NCI-H345 treated with DMSO at 0.1 percent for 48 hours (cell line): Measurements from ENCODE around the gene ATXN7.

Source experiments
- DNase-seq: peaks from one replicate; lab custom pipeline; 2025; ENCODE audit not compliant: unreplicated experiment; lab: John Stamatoyannopoulos, UW

ATXN7 gene

DNA sequence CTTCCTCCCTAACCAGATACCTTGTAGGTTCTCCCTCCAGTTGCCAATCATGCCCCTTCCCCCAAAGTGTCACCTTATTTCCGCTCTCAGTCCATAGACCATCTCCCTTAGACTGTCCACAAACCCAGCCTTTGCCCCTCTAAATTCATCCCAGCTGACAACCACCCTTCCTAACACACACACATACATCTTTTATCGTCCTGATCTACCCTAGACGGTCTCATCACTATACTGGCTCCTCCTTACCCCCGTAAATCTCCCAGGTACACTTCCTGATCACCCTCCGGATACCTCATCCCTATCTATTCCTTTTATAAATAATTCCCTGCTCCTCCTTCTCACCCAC is 890 bp upstream of the ATXN7 start:
- no peak for DNase-seq

DNA sequence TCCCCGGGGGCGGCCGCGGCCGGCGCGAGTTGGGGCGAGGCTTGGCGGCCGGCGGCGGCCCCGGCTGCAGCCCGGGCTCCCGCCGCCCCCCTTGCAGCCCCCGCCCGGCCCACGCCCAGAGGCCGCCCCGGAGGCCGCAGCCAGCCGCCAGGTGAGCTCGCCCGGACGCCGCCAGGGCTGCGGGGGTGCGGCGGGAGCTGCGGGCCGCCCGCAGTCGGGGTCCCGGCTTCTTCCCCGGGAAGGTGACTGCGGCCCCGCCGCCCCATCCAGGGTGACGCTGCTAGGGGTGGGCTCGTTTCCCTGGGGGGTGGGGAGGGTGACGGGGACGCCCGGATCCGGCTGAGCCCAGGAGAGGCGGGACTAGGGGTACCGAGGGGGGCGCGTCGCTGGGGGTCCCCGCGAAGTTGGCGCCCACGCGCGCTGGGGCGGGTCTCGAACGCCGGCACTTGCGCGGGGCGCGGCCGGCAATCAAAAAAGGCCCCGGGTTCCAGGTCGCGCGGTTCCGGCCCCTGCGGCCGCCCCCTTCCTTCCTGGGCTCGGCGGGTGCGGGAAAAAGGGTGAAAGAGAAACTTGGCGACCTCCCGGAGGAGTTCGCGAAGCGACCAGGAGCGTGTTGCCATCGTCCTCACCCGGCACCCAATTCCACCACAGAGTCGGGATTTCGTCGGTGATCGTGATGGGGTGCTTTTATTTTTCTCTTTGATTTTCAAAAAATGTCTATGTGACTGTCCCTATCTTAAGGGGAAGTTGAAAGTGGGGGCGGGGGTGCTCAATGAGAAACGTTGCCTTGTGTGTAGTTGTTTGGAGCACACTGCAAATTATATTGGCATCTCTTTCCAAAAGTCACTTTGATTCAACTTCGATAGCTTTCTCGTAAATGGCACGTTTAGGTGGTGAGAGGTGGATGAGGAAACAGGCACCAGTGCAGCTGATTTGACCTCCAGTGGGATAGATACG is 619 bp downstream of the ATXN7 start:
- no peak for DNase-seq

DNA sequence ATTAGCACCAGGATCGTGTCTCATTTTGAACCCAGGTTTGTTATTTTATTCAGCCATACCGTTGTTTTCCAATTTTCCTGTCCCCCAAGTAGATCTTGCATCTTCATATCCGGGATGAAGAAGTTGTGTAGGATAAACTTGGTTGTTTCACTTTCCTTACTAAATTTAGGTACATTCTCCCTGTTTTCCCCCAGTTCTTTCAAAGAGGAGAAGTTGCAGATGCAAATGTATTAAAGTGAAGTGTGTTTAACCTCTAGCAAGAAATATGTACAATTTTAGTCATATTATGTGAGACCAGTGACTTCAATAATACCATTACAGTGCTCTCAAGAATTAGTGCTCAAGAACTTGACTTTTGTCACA is 1.3 kb downstream of the ATXN7 start:
- no peak for DNase-seq

DNA sequence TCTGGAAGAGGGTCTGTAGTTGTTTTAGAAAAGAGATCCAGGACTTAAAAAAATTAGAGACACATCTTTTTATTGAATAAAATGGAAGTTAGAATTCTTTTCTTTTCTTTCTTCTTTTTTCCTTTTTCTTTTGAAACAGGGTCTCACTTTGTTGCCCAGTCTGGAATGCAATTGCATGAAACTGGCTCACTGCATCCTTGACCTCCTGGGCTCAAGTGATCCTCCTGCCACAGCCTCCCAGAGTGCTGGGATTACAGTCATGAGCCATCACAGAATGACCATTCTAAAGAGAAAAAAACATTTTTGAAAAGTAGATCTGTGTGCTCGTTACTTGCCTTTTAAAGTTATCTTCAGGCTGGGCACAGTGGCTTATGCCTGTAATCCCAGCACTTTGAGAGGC is 3.6 kb downstream of the ATXN7 start:
- DNase-seq: no peak

DNA sequence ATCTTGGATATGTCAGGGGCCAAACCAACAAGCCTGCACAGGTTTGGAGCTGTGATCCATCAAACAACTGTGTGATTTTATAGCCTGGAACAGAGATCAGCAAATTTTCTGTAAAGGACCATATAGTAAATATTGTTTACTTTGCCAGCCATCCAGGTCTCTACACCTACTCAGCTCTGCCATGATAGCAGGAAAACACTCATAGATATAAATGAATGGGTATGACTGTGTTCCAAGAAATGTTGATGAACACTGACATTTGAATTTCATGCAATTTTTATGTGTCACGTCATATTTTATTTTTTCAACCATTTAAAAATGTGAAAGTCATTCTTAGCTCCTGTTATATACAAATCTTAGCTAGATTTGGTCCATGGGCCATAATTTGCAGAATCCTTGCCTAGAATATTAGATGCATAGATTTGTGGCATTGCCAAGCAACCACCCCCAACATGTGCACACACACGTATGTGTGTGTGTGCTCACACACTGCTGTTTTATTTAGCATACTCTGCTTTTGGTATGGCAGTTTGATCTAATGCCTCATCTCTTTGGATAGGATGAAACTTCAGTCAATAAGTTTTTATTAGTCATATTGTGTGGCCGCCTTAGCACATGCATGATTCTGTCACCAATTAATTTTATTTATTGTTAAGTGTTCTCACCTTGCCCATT is 6.4 kb downstream of the ATXN7 start:
- no peak for DNase-seq

- no peak for DNase-seq
Observed at GRCh38 chr3:63870615-63871005, 6.9 kb downstream of the ATXN7 start.

GRCh38 chr3:63872135-63872924 is 8.7 kb downstream of the ATXN7 start:
- DNase-seq: no peak

DNA sequence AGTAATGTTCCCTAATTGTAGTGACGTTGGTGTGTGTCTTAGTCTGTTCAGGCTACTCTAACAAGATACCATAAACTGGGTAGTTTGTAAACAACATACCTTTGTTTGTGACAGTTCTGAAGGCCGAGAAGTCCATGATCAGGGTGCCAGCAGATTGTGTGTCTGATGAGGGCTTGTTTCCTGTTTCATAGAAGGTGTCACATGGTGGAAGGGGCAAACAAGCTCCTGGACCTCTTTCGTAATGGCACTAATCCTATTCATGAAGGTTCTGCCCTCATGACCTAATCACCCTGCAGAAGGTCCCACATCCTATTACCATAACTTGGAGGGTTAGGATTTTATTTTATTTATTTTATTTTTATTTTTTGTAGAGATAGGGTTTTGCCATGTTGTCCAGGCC is 11.1 kb downstream of the ATXN7 start:
- no peak for DNase-seq

DNA sequence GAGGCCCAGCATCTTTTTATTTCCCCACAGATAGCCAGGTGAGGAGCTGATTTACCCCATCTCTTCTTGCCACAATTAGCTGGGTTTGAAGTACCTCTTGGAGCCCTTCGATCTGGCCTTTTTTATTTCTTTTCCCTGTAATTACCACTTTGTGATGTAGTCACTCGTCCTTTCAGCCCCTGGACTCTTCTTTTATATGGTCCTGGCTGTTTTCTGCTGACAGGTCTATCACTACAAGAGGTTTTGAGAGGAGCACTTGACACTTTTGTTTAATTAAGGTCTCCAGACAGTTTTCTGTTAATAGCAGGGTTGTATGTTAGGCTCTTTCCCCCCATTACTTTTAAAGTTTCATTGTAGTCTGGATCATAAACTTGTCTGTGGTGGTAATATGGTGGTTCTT is 11.8 kb downstream of the ATXN7 start:
- DNase-seq: no peak

- no peak for DNase-seq
Observed at GRCh38 chr3:63876260-63876659, 12.6 kb downstream of the ATXN7 start.

DNA sequence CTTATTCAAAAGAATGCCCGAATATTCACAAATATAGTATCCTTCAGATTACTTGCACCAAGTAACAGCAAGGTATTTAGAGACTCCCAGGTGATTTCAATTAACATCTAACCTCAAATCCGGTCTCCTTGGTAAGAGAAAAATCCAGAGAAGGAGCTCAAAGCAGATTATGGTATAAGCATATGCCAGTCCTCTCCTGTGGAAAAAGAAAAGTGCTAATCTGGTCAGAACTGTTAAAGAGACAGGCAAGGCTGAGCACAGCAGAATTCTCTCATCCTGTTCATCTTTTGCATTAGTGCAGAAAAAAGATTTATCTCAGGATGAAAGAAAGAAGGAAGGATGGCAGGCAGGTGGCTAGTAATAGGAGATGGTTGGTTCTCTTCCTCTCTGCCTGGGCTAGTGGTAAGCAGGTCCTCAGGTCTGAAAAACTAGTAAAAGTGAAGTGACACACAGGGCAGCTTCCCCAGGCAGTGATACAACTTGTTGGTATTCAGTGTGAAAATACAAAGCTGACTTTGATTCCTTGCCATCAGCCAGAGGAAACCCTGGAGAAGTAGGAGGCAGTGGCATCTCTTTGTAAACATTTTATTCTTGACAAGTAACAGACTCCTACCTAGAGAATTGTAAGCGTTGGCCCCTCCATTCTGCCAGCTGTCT is 14.2 kb downstream of the ATXN7 start:
- DNase-seq: no peak

GRCh38 chr3:63878394-63879060 is 14.9 kb downstream of the ATXN7 start:
- DNase-seq: no peak

- no peak for DNase-seq
Observed at GRCh38 chr3:63880653-63881052, 17.0 kb downstream of the ATXN7 start.

DNA sequence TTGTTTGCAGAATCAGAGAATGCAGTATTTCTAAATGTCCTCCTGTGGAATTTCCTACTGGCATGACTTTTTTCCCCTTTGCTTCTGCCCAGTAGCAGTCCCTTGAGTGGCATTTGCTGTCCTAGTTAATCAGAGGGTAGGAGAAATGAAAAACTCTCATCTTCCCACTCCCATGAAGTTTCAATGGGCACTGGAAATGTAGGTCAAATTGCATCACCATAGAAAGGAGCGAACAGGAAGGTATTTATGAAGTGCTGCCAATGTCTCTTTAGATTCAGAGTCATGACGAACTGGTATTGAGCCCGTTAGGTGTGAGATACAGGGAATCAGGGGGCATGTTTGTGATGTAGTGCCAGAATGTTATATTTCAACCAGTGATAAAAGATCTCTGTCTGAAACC is 23.2 kb downstream of the ATXN7 start:
- DNase-seq: no peak

DNA sequence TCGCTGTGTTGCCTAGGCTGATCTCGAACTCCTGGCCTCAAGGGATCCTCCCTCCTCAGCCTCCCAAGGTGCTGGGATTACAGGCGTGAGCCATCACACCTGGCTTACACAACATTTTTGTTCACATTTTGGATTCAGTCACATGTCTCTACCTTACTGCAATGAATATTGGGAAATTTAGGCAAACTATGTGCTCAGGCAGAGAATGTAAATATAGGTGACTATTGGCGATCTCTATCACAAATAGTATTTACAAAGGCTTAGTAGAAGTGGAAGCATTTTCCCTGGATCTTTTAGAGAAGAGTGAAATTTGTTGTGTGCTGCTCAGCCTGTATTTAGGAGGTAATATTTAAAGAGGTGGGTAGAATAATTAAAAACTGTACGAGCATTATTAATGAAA is 27.9 kb downstream of the ATXN7 start:
- no peak for DNase-seq

DNA sequence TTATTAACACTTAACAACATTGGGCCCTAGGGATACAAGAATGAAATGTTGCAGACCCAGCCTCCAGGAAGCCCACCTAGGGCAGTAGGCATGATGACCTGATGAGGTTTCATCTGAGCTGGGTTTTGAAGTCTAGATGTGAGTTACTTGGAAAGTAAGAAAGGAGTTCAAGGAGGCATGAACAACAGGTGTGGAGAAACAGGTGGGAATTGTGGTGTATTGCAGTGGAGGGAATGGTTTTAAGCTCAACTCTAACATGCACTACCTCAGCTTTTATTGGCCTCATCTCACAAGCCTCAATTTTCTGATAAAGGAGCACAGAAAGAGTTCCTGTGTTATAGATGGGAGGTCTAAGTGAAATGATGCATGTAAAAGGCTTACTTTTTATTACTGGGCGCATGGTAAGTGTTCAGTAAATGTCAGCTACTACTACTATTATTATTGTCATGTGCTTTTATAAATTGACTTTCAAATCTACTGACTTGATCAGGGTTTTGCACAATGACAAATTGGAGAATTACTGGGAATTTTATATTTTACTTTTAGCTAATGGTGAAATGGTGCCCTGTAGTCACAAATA is 29.2 kb downstream of the ATXN7 start:
- DNase-seq: no peak

- no peak for DNase-seq
Observed at GRCh38 chr3:63895422-63896189, 31.9 kb downstream of the ATXN7 start.

- DNase-seq: no peak
Observed at GRCh38 chr3:63896332-63897030, 32.8 kb downstream of the ATXN7 start.

DNA sequence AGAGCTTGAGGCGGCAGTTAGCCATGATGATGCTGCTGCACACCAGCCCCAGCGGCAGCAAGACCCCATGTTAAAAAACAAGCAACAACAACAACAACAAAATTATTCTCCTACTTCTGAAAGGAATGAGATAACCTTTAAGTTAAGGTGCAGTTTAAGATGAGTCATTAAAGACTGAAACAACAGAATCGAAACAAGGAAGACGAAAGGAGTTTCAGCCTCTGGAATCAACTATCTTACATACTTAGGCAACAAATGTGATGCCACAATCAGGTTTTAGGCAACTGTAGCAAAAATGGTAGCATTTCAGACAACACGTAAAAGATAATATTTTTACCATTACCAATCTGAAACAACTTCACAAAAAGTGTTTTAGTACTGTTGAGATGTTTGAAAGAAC is 36.3 kb downstream of the ATXN7 start:
- DNase-seq: no peak
